GM12878 (cell line): ENCODE results near the gene P2RX6.

Experiments used
- BACH1 ChIP-seq: fragments of 450-650 bp; IDR thresholded peaks from 2 replicates; pipeline ENCODE4 v1.6.1; 2017; ENCODE audit warnings: mild to moderate bottlenecking, borderline replicate concordance
- BCL11A ChIP-seq: IDR thresholded peaks from 2 replicates; pipeline ENCODE4 v1.6.1; 2011; ENCODE audit warnings: low read depth, low read length
- CEBPB ChIP-seq, 2 experiments: fragments of 150-350 bp in 1 of 2; IDR thresholded peaks; 2 replicates each; pipeline ENCODE4 v1.6.1; 2012 to 2014; ENCODE audit warnings: low read depth in 2 of 2, low read length in 2 of 2, borderline replicate concordance in 1 of 2, inconsistent platforms in 1 of 2
- JUNB ChIP-seq: IDR thresholded peaks from 2 replicates; pipeline ENCODE4 v1.6.1; 2016; ENCODE audit warnings: antibody characterized with exemption, mild to moderate bottlenecking
- POLR2A ChIP-seq: IDR thresholded peaks from 2 replicates; pipeline ENCODE4 v1.6.1; 2011; ENCODE audit warnings: low read depth, mild to moderate bottlenecking, low read length
- POLR2AphosphoS5 ChIP-seq: IDR thresholded peaks from 2 replicates; pipeline ENCODE4 v1.6.1; 2011; ENCODE audit warnings: mild to moderate bottlenecking, low read length, inconsistent platforms
- YY1 ChIP-seq: IDR thresholded peaks from 2 replicates; pipeline ENCODE4 v1.6.1; 2011; ENCODE audit warnings: low read depth, mild to moderate bottlenecking, low read length
- TF ChIP-seq, protein P1 (sequence below): IDR thresholded peaks from 2 replicates; pipeline ENCODE4 v1.6.1; 2011; ENCODE audit warnings: low read depth, mild to moderate bottlenecking, low read length, moderate library complexity, borderline replicate concordance; ENCODE audit errors: extremely low read depth
- TF ChIP-seq, protein P2 (sequence below): IDR thresholded peaks from 2 replicates; pipeline ENCODE4 v1.6.1; 2012; ENCODE audit warnings: mild to moderate bottlenecking, low read depth, low read length
- TF ChIP-seq, protein P3 (sequence below), 3 experiments: IDR thresholded peaks in 2 of 3; conservative IDR thresholded peaks in 1 of 3; 2 replicates each; pipeline ENCODE4 v1.5.1; 2011; ENCODE audit warnings: low read depth in 3 of 3, low read length in 3 of 3, mild to moderate bottlenecking in 3 of 3, control low read depth in 2 of 3, moderate library complexity in 2 of 3, inconsistent platforms in 1 of 3, mixed read lengths in 1 of 3; ENCODE audit not compliant: control insufficient read depth in 2 of 3, insufficient read depth in 1 of 3; ENCODE audit errors: extremely low read depth in 1 of 3
- TF ChIP-seq, protein P4 (sequence below): fragments of 450-650 bp; IDR thresholded peaks from 2 replicates; pipeline ENCODE4 v1.6.1; 2018; ENCODE audit warnings: borderline replicate concordance, mild to moderate bottlenecking; ENCODE audit not compliant: partially characterized antibody

DNA sequence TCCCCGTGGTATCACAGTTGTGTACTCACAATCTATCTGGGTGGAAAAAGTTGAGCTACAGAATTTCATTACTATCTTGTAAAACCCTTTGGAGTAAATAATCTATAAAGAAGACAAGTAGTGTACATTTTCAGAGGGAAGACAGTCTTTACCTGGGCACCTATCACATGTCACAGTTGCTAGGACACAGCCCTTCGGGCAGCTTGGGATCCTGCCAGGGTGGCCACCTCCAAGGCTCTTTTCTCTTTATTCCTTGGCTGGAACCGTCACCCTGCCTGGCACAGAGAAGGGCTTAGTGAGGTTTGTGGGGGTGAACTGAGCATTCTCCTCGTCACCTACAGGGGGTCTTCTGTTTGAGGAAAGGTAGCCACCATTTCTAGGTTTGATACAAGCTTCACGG is 54.4 kb downstream of the P2RX6 start:
- TF ChIP-seq, protein P1, sequence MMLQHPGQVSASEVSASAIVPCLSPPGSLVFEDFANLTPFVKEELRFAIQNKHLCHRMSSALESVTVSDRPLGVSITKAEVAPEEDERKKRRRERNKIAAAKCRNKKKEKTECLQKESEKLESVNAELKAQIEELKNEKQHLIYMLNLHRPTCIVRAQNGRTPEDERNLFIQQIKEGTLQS, result no peak
- TF ChIP-seq BCL11A (no peak), JUNB (no peak), CEBPB (IDR thresholded peaks at IDR 0.05; ENCODE audit: borderline replicate concordance in 1 of 2, low read depth in 2 of 2, low read length in 2 of 2) (no peak), POLR2AphosphoS5 (no peak), YY1 (no peak), POLR2A (no peak), BACH1 (no peak)
- TF ChIP-seq, protein P2, sequence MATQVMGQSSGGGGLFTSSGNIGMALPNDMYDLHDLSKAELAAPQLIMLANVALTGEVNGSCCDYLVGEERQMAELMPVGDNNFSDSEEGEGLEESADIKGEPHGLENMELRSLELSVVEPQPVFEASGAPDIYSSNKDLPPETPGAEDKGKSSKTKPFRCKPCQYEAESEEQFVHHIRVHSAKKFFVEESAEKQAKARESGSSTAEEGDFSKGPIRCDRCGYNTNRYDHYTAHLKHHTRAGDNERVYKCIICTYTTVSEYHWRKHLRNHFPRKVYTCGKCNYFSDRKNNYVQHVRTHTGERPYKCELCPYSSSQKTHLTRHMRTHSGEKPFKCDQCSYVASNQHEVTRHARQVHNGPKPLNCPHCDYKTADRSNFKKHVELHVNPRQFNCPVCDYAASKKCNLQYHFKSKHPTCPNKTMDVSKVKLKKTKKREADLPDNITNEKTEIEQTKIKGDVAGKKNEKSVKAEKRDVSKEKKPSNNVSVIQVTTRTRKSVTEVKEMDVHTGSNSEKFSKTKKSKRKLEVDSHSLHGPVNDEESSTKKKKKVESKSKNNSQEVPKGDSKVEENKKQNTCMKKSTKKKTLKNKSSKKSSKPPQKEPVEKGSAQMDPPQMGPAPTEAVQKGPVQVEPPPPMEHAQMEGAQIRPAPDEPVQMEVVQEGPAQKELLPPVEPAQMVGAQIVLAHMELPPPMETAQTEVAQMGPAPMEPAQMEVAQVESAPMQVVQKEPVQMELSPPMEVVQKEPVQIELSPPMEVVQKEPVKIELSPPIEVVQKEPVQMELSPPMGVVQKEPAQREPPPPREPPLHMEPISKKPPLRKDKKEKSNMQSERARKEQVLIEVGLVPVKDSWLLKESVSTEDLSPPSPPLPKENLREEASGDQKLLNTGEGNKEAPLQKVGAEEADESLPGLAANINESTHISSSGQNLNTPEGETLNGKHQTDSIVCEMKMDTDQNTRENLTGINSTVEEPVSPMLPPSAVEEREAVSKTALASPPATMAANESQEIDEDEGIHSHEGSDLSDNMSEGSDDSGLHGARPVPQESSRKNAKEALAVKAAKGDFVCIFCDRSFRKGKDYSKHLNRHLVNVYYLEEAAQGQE, result no peak
- TF ChIP-seq, protein P3, sequence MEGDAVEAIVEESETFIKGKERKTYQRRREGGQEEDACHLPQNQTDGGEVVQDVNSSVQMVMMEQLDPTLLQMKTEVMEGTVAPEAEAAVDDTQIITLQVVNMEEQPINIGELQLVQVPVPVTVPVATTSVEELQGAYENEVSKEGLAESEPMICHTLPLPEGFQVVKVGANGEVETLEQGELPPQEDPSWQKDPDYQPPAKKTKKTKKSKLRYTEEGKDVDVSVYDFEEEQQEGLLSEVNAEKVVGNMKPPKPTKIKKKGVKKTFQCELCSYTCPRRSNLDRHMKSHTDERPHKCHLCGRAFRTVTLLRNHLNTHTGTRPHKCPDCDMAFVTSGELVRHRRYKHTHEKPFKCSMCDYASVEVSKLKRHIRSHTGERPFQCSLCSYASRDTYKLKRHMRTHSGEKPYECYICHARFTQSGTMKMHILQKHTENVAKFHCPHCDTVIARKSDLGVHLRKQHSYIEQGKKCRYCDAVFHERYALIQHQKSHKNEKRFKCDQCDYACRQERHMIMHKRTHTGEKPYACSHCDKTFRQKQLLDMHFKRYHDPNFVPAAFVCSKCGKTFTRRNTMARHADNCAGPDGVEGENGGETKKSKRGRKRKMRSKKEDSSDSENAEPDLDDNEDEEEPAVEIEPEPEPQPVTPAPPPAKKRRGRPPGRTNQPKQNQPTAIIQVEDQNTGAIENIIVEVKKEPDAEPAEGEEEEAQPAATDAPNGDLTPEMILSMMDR (IDR thresholded peaks at IDR 0.05 in 2 of 3, conservative IDR thresholded peaks at IDR 0.05 in 1 of 3; ENCODE audit: control insufficient read depth in 2 of 3, extremely low read depth in 1 of 3, insufficient read depth in 1 of 3, low read depth in 3 of 3, low read length in 3 of 3), result no peak
- TF ChIP-seq, protein P4, sequence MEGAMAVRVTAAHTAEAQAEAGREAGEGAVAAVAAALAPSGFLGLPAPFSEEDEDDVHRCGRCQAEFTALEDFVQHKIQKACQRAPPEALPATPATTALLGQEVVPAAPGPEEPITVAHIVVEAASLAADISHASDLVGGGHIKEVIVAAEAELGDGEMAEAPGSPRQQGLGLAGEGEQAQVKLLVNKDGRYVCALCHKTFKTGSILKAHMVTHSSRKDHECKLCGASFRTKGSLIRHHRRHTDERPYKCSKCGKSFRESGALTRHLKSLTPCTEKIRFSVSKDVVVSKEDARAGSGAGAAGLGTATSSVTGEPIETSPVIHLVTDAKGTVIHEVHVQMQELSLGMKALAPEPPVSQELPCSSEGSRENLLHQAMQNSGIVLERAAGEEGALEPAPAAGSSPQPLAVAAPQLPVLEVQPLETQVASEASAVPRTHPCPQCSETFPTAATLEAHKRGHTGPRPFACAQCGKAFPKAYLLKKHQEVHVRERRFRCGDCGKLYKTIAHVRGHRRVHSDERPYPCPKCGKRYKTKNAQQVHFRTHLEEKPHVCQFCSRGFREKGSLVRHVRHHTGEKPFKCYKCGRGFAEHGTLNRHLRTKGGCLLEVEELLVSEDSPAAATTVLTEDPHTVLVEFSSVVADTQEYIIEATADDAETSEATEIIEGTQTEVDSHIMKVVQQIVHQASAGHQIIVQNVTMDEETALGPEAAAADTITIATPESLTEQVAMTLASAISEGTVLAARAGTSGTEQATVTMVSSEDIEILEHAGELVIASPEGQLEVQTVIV, result no peak
